Liver (tissue), 9 donors: Measurements from ENCODE around the gene EIPR1. TPM values are rescaled to one million over a fixed set of nuclear protein-coding genes. Genes with fewer than 3 reads are reported as not detected.
A peak's percentile ranks its signal among the peaks of the same experiment; 100 is the strongest.

Experiments used
- DNase-seq: peaks from one replicate; pipeline ENCODE4 v3.0.0-alpha.2; 2017; ENCODE audit warnings: low spot score
- H3K27ac ChIP-seq, 2 donors: one replicate each; pipeline ENCODE4 v1.7.0; 2013; ENCODE audit warnings: inconsistent platforms in 2 of 2, low read length in 2 of 2, control low read depth in 1 of 2, low read depth in 1 of 2, mild to moderate bottlenecking in 1 of 2
- H3K27me3 ChIP-seq, 4 donors: one replicate each; pipeline versions ENCODE4 v1.6.1 to v1.7.0; 2013; ENCODE audit warnings: low read length in 3 of 4, inconsistent platforms in 1 of 4, mild to moderate bottlenecking in 1 of 4, moderate library complexity in 1 of 4; ENCODE audit not compliant: control insufficient read depth in 4 of 4, insufficient read depth in 4 of 4
- H3K36me3 ChIP-seq, 4 donors: one replicate each; pipeline versions ENCODE4 v1.6.1 to v1.7.0; 2013; ENCODE audit warnings: low read length in 3 of 4, mild to moderate bottlenecking in 3 of 4, low read depth in 1 of 4, moderate library complexity in 1 of 4; ENCODE audit not compliant: control insufficient read depth in 4 of 4, insufficient read depth in 3 of 4
- H3K4me1 ChIP-seq, 4 donors: one replicate each; pipeline versions ENCODE4 v1.6.1 to v1.7.0; 2013; ENCODE audit warnings: low read length in 3 of 4, mild to moderate bottlenecking in 3 of 4, moderate library complexity in 1 of 4; ENCODE audit not compliant: control insufficient read depth in 4 of 4, insufficient read depth in 4 of 4
- H3K4me3 ChIP-seq, 3 donors: one replicate each; pipeline versions ENCODE4 v1.6.1 to v1.7.0; 2013; ENCODE audit warnings: low read length in 3 of 3, control low read depth in 1 of 3, low read depth in 1 of 3, mild to moderate bottlenecking in 1 of 3
- H3K9ac ChIP-seq, 2 donors: one replicate each; pipeline ENCODE4 v1.7.0; 2013; ENCODE audit warnings: low read length in 2 of 2, mild to moderate bottlenecking in 2 of 2, moderate library complexity in 2 of 2, control low read depth in 1 of 2, low read depth in 1 of 2
- H3K9me3 ChIP-seq, 4 donors: one replicate each; pipeline versions ENCODE4 v1.6.1 to v1.7.0; 2013; ENCODE audit warnings: low read length in 3 of 4; ENCODE audit not compliant: control insufficient read depth in 4 of 4
- EGR1 ChIP-seq, 2 donors: IDR thresholded peaks; 2 replicates each; pipeline ENCODE4 v1.6.1; 2016 to 2018; ENCODE audit warnings: antibody characterized with exemption in 2 of 2, low read depth in 2 of 2
- FOXA1 ChIP-seq: IDR thresholded peaks from 2 replicates; pipeline ENCODE4 v1.6.1; 2016; ENCODE audit warnings: antibody characterized with exemption
- FOXA2 ChIP-seq: IDR thresholded peaks from 2 replicates; pipeline ENCODE4 v1.6.1; 2016; ENCODE audit warnings: antibody characterized with exemption
- GABPA ChIP-seq, 2 donors: IDR thresholded peaks in 1 of 2; conservative IDR thresholded peaks in 1 of 2; 2 replicates each; pipeline ENCODE4 v1.6.1; 2016; ENCODE audit warnings: antibody characterized with exemption in 2 of 2, mild to moderate bottlenecking in 1 of 2, moderate library complexity in 1 of 2
- HNF4A ChIP-seq, 2 donors: conservative IDR thresholded peaks; 2 replicates each; pipeline ENCODE4 v1.6.1; 2016; ENCODE audit warnings: antibody characterized with exemption in 2 of 2, mild to moderate bottlenecking in 2 of 2
- HNF4G ChIP-seq: IDR thresholded peaks from 2 replicates; pipeline ENCODE4 v1.6.1; 2016; ENCODE audit warnings: antibody characterized with exemption
- JUND ChIP-seq, 2 donors: IDR thresholded peaks; 2 replicates each; pipeline ENCODE4 v1.6.1; 2016; ENCODE audit warnings: antibody characterized with exemption in 2 of 2
- NR2F2 ChIP-seq: IDR thresholded peaks from 2 replicates; pipeline ENCODE4 v1.6.1; 2016; ENCODE audit warnings: antibody characterized with exemption
- RAD21 ChIP-seq, 2 donors: IDR thresholded peaks; 2 replicates each; pipeline ENCODE4 v1.6.1; 2016; ENCODE audit warnings: antibody characterized with exemption in 2 of 2, mild to moderate bottlenecking in 2 of 2
- REST ChIP-seq: IDR thresholded peaks from 2 replicates; pipeline ENCODE4 v1.6.1; 2016; ENCODE audit warnings: antibody characterized with exemption, mild to moderate bottlenecking
- RXRA ChIP-seq, 2 donors: IDR thresholded peaks; 2 replicates each; pipeline ENCODE4 v1.6.1; 2017 to 2018; ENCODE audit warnings: antibody characterized with exemption in 2 of 2, mild to moderate bottlenecking in 1 of 2
- SP1 ChIP-seq: IDR thresholded peaks from 2 replicates; pipeline ENCODE4 v1.6.1; 2018; ENCODE audit warnings: antibody characterized with exemption, mild to moderate bottlenecking
- TAF1 ChIP-seq: conservative IDR thresholded peaks from 2 replicates; pipeline ENCODE4 v1.6.1; 2016; ENCODE audit warnings: antibody characterized with exemption, mild to moderate bottlenecking
- YY1 ChIP-seq: IDR thresholded peaks from 2 replicates; pipeline ENCODE4 v1.6.1; 2016; ENCODE audit warnings: antibody characterized with exemption, mild to moderate bottlenecking
- WGBS: extraction: QIAGEN DNeasy Blood & Tissue Kit; methylation state at CpG from one replicate; pipeline ENCODE4 v1.1.7; 2013; 5-methylcytosine and 5-hydroxymethylcytosine counted together
- polyA plus RNA-seq, 2 donors: library from polyadenylated mRNA; stranded (reverse) in 1 of 2; unstranded in 1 of 2; fragments of 200-250 nt in 1 of 2; fragments of >200 nt in 1 of 2; fragmentation: Nextera tagmentation in 1 of 2; extraction: Ambion mirVana in 1 of 2; gene quantifications; one replicate each; pipeline versions ENCODE4 v1.2.1 to v1.2.3, GENCODE V29; 2013 to 2015
- total RNA-seq, 2 donors: library from RNA; depleted of rRNA; stranded (reverse); fragments of >200 nt; gene quantifications; one replicate each; pipeline ENCODE4 v1.2.3, GENCODE V29; 2014
- TF ChIP-seq, protein P1 (sequence below): IDR thresholded peaks from 2 replicates; pipeline ENCODE4 v1.6.1; 2016; ENCODE audit warnings: antibody characterized with exemption
- TF ChIP-seq, protein P2 (sequence below): IDR thresholded peaks from 2 replicates; pipeline ENCODE4 v1.6.1; 2016; ENCODE audit warnings: antibody characterized with exemption
- TF ChIP-seq, protein P3 (sequence below): fragments of 150-350 bp; IDR thresholded peaks from 2 replicates; pipeline ENCODE4 v1.5.1; 2017; ENCODE audit warnings: improper control_type of control experiment, low read depth, low read length; ENCODE audit not compliant: missing input control
- TF ChIP-seq, protein P4 (sequence below): IDR thresholded peaks from 2 replicates; pipeline ENCODE4 v1.6.1; 2016; ENCODE audit warnings: antibody characterized with exemption
- donor health status: healthy.
- donor health status: healthy.
- donor health status: healthy.
- donor health status: healthy.
- donor health status: healthy.

EIPR1 gene
- total and polyA plus RNA-seq, 4 donors: 7.6 to 12.1 (median 11.4) TPM

GRCh38 chr2:3303583-3304406, 73.8 kb downstream of the EIPR1 start (continued):
- TF ChIP-seq, protein P1, sequence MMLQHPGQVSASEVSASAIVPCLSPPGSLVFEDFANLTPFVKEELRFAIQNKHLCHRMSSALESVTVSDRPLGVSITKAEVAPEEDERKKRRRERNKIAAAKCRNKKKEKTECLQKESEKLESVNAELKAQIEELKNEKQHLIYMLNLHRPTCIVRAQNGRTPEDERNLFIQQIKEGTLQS: no peak
- TF ChIP-seq HNF4A (conservative IDR thresholded peaks at IDR 0.05): peak in 1 of 2 donors; percentile 38
- peak in 1 of 2 donors; percentile 53 for TF ChIP-seq RXRA (IDR thresholded peaks at IDR 0.05)
- TF ChIP-seq, protein P2, sequence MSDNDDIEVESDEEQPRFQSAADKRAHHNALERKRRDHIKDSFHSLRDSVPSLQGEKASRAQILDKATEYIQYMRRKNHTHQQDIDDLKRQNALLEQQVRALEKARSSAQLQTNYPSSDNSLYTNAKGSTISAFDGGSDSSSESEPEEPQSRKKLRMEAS: peak; percentile 52
- no peak for TF ChIP-seq GABPA (IDR thresholded peaks at IDR 0.05 in 1 of 2, conservative IDR thresholded peaks at IDR 0.05 in 1 of 2)
- peak; percentile 46 for TF ChIP-seq NR2F2
- no peak for TF ChIP-seq JUND (IDR thresholded peaks at IDR 0.05)
- peak; percentile 98 for TF ChIP-seq RAD21 (IDR thresholded peaks at IDR 0.05)

DNA sequence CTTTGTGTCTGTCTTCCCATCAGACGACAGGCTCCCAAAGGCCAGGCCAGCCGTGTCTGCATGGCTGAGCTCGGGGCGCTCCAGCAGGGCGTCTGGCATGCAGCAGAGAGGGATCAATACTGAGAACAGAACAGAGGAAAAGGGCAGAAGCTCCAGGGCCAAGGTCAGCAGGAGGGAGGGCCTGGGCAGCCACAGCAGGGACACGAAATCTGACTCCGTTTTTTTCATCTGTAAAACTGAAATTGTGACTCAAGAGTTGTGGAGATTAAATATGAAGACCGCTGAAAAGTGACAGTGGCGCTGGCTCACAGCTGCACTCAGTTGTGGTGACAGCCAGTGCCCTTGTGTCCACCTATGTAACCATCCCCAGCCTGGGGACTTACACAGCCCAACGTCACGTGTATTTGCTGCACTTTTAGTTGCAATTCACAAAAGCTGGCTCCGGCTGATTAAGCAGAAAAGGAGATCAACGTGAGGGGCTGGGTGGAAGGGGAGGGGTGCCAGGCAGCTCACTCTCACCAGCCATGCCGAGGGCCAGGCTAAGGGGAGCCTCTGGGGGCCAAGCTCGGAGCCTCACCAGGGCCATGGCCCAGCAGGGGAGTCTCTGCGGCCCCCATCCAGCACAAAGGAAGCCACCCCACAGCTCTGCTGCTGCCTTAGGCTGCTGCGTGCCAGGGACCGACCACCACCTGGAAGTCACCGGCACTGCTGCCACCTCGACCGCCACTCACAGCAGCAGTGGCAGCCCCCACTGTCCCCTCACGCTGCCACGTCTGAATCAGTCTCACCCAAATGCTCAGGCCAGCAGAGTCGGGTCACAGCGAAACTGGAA, 74.7 kb downstream of the EIPR1 start:
- peak overlapping the region; percentile 68 to 83 for H3K27ac ChIP-seq
- no peaks in the 10 kb centered on the region for H3K9me3 ChIP-seq
- H3K4me1 ChIP-seq: peaks cover 7 to 17% (median 12%) of the 10 kb centered on the region in 4 donors
- peak; percentile 75 to 87 for TF ChIP-seq HNF4A (conservative IDR thresholded peaks at IDR 0.05)
- peak; percentile 72 for TF ChIP-seq YY1
- TF ChIP-seq, protein P3, sequence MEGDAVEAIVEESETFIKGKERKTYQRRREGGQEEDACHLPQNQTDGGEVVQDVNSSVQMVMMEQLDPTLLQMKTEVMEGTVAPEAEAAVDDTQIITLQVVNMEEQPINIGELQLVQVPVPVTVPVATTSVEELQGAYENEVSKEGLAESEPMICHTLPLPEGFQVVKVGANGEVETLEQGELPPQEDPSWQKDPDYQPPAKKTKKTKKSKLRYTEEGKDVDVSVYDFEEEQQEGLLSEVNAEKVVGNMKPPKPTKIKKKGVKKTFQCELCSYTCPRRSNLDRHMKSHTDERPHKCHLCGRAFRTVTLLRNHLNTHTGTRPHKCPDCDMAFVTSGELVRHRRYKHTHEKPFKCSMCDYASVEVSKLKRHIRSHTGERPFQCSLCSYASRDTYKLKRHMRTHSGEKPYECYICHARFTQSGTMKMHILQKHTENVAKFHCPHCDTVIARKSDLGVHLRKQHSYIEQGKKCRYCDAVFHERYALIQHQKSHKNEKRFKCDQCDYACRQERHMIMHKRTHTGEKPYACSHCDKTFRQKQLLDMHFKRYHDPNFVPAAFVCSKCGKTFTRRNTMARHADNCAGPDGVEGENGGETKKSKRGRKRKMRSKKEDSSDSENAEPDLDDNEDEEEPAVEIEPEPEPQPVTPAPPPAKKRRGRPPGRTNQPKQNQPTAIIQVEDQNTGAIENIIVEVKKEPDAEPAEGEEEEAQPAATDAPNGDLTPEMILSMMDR: no peak
- TF ChIP-seq RXRA (IDR thresholded peaks at IDR 0.05): peak; percentile 63 to 74
- TF ChIP-seq, protein P4, sequence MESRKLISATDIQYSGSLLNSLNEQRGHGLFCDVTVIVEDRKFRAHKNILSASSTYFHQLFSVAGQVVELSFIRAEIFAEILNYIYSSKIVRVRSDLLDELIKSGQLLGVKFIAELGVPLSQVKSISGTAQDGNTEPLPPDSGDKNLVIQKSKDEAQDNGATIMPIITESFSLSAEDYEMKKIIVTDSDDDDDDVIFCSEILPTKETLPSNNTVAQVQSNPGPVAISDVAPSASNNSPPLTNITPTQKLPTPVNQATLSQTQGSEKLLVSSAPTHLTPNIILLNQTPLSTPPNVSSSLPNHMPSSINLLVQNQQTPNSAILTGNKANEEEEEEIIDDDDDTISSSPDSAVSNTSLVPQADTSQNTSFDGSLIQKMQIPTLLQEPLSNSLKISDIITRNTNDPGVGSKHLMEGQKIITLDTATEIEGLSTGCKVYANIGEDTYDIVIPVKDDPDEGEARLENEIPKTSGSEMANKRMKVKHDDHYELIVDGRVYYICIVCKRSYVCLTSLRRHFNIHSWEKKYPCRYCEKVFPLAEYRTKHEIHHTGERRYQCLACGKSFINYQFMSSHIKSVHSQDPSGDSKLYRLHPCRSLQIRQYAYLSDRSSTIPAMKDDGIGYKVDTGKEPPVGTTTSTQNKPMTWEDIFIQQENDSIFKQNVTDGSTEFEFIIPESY: no peak
- TF ChIP-seq JUND (IDR thresholded peaks at IDR 0.05): no peak
- TF ChIP-seq, protein P1: no peak
- TF ChIP-seq GABPA (IDR thresholded peaks at IDR 0.05 in 1 of 2, conservative IDR thresholded peaks at IDR 0.05 in 1 of 2): peak in 1 of 2 donors; percentile 26
- TF ChIP-seq EGR1 (IDR thresholded peaks at IDR 0.05; ENCODE audit: low read depth in 2 of 2): no peak
- TF ChIP-seq NR2F2: peak; percentile 28
- TF ChIP-seq RAD21 (IDR thresholded peaks at IDR 0.05): no peak
- TF ChIP-seq SP1: peak; percentile 71
- TF ChIP-seq FOXA2: peak; percentile 16
- TF ChIP-seq HNF4G: no peak
- TF ChIP-seq FOXA1: no peak
- peak; percentile 14 for TF ChIP-seq REST
- no peak for TF ChIP-seq TAF1
- TF ChIP-seq, protein P2: no peak
- H3K27me3 ChIP-seq: no peaks in the 10 kb centered on the region
- H3K4me3 ChIP-seq: peak overlapping the region in 2 of 3 donors; percentile 48 to 55
- WGBS: 32% methylated on average over 25 of the region's 25 CpGs
- no peaks in the 10 kb centered on the region for H3K36me3 ChIP-seq
- H3K9ac ChIP-seq: peak overlapping the region; percentile 30 to 37
- DNase-seq: no peak
